GM12872 (cell line): ENCODE measurements around the gene DCST2.
A peak's percentile ranks its signal among the peaks of the same experiment; 100 is the strongest.

Experiments
- TF ChIP-seq, protein P1 (sequence below): IDR thresholded peaks from 3 replicates; pipeline ENCODE4 v1.5.1; 2011; ENCODE audit warnings: low read depth, mild to moderate bottlenecking, low read length, moderate library complexity; ENCODE audit not compliant: insufficient read depth

The DCST2 gene

DNA sequence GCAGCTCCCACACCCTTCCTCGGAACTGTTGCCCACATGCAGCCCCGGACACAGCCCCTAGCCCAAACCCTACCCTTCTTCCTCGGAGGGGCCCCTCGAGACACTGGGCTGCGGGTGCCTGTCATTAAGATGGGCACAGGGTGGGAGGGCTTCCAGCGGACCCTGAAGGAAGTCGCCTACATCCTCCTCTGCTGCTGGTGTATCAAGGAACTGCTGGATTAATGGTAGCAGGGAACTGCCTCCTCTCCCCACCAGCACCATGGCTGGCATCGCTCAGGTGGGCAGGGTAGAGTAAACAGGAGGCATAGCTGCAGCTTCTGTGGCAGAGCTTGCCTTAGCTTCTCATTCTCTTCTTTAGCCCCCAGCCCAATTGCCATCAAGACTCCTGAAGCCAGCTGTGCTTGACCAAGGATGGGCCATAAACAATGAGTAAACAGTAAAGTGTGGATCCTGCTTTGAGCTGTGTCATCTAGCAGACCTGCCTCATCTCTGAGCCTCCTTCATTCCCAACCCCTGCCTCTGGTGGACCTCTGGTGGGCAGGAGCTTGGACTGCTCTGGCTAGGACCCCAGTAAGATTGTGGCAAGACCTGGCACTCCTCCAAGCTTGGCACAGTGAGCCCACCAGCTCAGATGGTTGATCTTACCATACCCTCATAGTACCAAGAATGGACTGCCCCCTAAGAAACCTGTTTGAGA lies 39.9 kb downstream of the DCST2 start, which contains the start of gene LENEP:
LENEP (plus strand) TSS at position 15 of the 697 bp plus-strand sequence; CDS start at position 37, 22 bp downstream.
- TF ChIP-seq, protein P1, sequence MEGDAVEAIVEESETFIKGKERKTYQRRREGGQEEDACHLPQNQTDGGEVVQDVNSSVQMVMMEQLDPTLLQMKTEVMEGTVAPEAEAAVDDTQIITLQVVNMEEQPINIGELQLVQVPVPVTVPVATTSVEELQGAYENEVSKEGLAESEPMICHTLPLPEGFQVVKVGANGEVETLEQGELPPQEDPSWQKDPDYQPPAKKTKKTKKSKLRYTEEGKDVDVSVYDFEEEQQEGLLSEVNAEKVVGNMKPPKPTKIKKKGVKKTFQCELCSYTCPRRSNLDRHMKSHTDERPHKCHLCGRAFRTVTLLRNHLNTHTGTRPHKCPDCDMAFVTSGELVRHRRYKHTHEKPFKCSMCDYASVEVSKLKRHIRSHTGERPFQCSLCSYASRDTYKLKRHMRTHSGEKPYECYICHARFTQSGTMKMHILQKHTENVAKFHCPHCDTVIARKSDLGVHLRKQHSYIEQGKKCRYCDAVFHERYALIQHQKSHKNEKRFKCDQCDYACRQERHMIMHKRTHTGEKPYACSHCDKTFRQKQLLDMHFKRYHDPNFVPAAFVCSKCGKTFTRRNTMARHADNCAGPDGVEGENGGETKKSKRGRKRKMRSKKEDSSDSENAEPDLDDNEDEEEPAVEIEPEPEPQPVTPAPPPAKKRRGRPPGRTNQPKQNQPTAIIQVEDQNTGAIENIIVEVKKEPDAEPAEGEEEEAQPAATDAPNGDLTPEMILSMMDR = no peak

DNA sequence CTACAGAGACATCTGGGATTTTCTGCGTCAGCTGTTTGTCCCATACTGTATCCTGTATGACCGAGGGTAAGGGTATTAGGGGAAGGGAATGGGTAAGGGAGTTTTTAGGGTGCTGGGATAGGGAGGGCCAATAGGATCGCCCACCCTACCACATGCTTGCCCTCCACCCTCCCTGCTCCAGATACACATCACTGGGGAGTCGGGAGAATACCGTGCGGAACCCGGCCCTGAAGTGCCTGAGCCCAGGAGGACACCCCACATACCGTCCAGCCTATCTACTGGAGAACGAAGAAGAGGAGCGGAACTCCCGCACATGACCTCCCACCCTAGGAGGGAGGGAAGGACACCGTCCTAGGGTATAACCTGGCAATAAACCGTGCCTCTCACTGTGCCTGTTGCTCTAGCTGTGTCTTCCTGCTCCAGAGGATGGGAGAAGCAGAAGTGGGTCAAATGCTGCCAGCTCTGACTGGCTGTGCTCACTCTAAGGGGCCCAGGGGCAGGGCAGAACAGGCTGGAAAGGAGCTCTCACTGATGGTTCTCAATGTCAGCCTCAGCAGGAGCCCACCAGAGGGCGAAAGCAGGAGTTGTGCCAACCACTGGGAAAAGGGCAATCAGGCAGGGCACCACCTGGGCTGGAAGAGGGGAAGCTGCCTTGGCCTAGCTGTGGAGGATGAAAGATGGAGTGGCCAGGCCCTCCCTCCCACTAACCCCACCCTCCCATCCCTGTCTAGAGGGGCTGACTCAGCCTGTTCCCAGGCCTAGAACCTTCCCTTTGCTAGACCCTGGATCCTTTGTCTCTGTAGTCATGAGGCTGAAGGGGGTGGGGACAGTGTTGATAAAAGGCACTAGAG lies 40.6 kb downstream of the DCST2 start:
- TF ChIP-seq, protein P1 = 0 out of 3 replicates have a peak, but pooled peaks have one; percentile 19

DNA sequence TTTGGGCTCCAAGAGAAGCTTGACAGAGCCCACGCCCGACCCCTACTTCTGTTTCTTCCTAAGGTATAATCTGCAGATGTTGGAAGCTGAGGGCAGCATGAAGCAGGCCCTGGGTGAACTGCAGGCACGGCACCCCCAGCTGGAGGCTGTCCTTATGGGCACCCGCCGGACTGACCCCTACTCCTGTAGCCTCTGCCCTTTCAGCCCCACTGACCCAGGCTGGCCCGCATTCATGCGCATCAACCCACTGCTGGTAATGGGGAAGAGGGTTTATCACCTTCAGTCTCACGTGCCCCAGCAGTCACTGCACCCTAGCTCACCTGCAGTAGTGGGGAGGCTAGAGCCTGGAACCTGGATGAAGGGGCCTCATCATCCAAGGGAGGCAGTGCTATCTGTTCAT lies 43.3 kb downstream of the DCST2 start:
- TF ChIP-seq, protein P1 = no peak

DNA sequence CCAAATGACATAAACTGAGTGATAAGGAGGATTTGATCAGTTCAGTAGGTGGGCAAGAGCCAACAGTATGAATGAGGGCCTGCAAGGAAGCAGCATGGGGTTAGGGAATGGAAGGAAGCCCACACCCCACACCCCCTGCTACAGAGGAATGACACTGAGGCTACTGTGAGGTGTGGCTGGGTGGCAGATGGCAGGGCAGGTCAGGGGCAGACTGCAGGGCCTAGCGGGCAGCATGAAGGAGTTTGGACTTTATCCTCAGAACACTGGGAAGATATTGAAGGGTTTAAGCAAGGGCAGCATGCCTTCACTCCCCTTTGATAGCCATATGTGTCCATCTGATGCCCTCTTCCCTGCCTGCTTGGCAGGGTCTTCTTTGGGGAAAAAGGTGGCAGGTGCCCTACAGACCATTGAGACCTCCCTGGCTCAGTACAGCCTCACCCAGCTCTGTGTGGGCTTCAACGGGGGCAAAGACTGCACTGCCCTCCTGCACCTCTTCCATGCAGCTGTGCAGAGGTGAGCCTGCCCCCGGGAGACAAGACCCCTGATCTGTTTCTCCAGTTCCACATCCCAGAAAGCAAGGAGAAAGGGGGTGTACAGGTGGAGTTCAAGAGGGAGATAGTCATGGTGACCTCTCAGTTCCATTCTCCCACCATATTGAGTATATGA lies 44.3 kb downstream of the DCST2 start:
- TF ChIP-seq, protein P1 = no peak

DNA sequence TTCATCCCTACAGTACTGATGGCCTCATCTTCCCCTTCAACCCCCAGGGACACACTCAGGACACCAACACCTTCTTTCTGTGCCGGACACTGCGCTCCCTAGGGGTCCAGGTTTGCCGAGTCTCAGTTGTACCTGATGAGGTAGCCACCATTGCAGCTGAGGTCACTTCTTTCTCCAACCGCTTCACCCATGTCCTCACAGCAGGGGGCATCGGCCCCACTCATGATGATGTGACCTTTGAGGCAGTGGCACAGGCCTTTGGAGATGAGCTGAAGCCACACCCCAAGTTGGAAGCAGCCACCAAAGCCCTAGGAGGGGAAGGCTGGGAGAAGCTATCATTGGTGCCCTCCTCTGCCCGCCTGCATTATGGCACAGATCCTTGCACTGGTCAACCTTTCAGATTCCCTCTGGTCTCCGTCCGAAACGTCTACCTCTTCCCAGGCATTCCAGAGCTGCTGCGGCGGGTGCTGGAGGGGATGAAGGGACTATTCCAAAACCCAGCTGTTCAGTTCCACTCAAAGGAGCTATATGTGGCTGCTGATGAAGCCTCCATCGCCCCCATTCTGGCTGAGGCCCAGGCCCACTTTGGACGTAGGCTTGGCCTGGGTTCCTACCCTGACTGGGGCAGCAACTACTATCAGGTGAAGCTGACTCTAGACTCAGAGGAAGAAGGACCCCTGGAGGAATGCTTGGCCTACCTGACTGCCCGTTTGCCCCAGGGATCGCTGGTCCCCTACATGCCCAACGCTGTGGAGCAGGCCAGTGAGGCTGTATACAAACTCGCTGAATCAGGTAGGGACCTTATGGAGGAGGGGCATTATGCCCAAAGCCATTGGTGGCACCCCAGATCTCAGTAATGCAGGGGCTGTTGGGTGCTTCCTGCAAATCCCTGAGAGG lies 45.3 kb downstream of the DCST2 start:
- TF ChIP-seq, protein P1 = no peak

DNA sequence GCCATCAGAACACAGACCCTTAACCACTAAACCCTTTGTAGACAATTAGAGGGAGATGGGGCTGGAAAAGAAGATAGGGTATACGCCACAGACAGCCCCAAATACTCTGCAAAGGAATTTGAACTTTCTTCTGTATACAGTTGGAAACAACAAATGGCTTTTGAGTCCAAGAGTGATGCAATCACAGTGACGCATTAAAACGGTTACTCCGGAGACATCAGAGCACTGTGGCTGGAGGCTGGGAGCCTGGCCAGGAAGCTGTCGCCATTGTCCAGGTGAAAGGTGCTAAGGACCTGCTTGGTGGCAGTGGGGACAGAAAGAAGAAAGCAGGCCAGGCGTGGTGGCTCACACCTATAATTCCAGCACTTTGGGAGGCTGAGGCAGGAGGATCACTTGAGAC lies 46.3 kb downstream of the DCST2 start:
- TF ChIP-seq, protein P1 = no peak
